ENCODE measurements around the gene PLEKHA7.
"Not testable (repeated sequence)": the region's sequence is repeated elsewhere in the genome, so short reads cannot be mapped to it uniquely, and the experiment has no call there.

Gene PLEKHA7

GRCh38 chr11:17014321-17014832, at the start of gene PLEKHA7:
Gene PLEKHA7, minus strand, starts transcription at chr11:17014414. Its CDS starts 13 bp downstream, at chr11:17014401.
- DNase-seq (ENCODE audit: low read depth in 2 of 2) = no peak

GRCh38 chr11:17063171-17064002, 49.2 kb upstream of the PLEKHA7 start:
- DNase-seq (ENCODE audit: low read depth in 2 of 2) = no peak

GRCh38 chr11:17051146-17051545, 36.9 kb upstream of the PLEKHA7 start:
- DNase-seq (ENCODE audit: low read depth in 2 of 2) = not testable (repeated sequence)

DNA sequence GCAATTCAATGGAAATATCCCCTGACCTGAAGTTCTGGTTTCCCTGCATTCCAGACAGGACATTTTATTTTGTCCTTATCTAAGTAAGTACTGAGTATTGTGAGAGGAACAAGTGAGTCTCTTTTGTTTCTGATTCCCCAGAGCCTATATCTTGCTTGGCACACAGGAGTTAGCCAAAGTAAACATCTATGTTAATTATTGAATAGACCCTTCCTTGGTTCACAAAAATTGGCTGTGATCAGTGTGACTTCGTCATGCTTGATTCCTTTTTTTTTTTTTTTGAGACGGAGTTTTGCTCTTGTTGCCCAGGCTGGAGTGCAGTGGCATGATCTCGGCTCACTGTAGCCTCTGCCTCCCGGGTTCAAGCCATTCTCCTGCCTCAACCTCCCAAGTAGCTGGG, 34.3 kb upstream of the PLEKHA7 start:
- not testable (repeated sequence) for DNase-seq (ENCODE audit: low read depth in 2 of 2)

GRCh38 chr11:17046690-17047089, 32.5 kb upstream of the PLEKHA7 start:
- no peak for DNase-seq (ENCODE audit: low read depth in 2 of 2)

- DNase-seq (ENCODE audit: low read depth in 2 of 2) = no peak
These were observed 22.7 kb upstream of the PLEKHA7 start for GRCh38 chr11:17036666-17037658.

GRCh38 chr11:17034027-17034426, 19.8 kb upstream of the PLEKHA7 start:
- DNase-seq (ENCODE audit: low read depth in 2 of 2) = not testable (repeated sequence)

DNA sequence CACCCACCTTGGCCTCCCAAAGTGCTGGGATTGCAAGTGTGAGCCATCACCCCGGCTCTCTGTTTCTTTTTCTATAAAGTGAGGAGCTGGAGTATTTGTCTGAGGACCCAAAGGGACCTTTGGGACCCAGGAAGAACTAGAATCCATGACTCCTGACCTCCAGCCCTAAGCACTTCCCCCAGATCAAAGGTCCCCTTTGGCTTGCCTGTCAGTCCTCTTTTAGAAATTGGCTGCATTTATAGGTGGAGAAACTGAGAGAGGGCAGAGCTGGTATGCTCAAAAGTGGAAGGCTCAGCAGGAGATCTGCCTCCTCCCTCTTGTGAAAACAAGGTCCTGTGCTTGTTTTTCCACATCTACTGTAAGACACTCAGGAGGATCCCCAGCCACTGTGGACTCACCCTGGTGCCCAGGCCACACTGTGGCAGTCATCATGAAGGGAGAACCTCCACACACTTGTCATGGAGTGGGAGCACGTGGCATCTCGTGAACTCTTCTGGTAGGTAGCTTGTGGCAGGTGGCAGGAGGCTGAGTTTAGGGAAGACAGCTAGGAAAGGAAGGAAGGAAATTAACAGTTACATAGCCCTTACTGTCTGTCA, 12.4 kb upstream of the PLEKHA7 start:
- DNase-seq (ENCODE audit: low read depth in 2 of 2) = no peak

- DNase-seq (ENCODE audit: low read depth in 2 of 2) = no peak
These were observed 10.7 kb upstream of the PLEKHA7 start for GRCh38 chr11:17024924-17025323.

- no peak for DNase-seq (ENCODE audit: low read depth in 2 of 2)
These were observed 7.3 kb upstream of the PLEKHA7 start for GRCh38 chr11:17021511-17021910.

GRCh38 chr11:17020831-17021230, 6.6 kb upstream of the PLEKHA7 start:
- no peak for DNase-seq (ENCODE audit: low read depth in 2 of 2)

DNA sequence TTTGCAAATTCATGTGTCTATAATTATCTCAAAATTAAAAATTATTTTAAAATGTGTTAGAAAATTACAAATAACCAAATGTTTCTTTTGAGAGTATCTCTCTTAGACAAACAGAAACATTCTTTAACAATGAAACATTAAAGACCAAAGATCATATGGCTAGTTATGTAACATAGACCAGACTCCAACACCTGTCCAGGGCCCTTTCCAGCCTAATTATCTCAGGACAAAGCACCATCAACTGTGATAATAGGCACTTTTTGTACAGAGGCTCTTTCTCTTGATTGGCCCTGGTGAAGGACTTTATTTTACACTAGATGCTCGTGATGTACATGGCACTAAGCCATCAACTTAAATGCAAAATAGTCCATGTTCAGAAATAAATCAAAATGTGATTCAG, 5.0 kb upstream of the PLEKHA7 start:
- DNase-seq (ENCODE audit: low read depth in 2 of 2) = no peak

- DNase-seq (ENCODE audit: low read depth in 2 of 2) = no peak
These were observed 1.5 kb upstream of the PLEKHA7 start for GRCh38 chr11:17015627-17016126.

DNA sequence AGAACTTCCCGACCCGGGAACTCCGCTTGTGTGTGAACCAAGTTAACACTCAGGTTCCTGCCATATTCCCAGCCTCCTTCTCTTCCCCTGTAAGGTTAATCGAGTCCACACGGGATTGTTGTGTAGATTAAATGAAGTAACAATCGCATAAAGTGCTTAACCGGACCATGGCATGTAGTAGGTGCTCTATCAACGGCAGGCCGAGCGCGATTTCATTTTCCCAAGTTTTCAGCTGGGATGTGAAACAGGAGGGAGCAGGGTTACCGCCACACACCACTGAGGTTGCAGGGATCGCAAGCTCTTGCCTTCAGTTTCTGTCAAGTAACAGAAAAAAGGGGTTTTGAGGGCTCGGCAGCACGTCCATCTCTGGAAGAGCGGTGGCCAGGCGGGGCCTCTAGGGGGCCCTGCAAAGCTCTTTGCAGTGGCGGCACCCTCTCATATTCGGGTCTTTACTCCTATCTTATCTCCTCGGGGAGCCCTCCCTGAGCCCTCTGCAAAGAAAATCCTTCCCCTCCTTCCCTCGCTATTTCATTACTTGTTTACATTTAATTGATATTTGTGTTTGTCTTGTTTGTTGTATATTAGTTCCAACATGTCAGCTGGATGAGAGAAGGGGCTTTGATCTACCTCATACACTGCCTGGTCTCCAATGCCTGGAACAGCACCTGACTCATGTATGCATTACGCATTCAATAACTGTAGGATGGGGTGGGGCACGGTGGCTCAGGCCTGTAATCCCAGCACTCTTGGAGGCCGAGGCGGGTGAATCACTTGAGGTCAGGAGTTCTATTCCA, 816 bp upstream of the PLEKHA7 start:
- DNase-seq (ENCODE audit: low read depth in 2 of 2) = no peak

DNA sequence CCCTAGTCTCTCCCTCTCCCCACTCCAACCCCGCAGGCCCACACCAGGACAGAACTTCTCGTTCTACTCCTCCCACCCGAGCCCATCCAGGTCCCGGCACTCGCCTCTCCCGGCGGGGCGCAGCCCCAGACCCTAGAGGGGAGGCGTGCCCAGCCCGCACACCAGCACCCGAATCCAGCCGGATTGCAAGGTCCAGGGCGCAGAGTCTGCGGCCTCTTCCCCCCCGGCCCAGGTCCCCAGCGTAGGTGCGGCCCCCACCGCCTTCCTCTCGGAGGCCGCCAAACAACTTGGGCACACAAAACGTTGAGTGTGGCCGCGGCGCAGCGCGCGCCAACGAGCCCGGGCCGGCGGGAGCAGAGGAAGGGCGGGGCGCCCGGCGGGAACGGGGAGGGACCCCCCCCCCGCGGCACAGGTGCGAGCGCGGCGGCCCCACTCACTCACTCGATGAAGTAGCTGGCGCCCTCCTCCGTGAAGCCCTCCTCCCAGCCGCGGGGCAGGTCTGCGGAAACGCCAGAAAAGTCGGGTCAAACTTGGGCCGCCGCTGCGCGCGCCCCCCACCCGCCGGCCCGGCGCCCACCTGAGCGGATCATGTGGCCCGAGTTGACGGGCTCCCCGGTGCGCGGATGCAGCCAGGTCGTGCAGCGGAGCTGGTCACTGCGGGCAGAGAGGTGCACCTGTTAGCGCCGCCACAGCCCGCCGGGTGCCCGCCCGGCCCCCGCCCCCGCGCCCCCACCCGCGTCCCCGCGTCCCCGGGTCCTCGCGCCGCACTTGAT, 480 bp downstream of the PLEKHA7 start:
- no peak for DNase-seq (ENCODE audit: low read depth in 2 of 2)

- DNase-seq (ENCODE audit: low read depth in 2 of 2) = no peak
These were observed 1.3 kb downstream of the PLEKHA7 start for GRCh38 chr11:17012712-17013547.

DNA sequence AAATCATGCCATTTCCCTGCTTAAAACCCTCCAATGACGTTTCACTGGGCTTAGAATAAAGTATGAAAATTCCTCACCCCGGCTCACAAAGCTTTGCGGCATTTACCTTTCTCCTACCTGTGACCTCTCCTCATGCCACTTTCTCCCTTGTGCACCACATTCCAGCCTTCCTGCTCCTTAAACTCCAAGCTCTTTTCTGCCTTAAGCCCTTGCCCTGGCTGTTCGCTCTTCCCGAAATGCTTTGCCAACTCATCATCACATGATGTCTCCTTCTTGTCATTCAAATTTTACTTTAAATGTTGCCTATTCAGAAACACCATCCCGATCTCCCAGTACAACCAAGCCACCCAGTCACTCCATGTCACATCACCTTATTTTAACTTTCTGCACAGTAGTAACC, 2.0 kb downstream of the PLEKHA7 start:
- no peak for DNase-seq (ENCODE audit: low read depth in 2 of 2)

DNA sequence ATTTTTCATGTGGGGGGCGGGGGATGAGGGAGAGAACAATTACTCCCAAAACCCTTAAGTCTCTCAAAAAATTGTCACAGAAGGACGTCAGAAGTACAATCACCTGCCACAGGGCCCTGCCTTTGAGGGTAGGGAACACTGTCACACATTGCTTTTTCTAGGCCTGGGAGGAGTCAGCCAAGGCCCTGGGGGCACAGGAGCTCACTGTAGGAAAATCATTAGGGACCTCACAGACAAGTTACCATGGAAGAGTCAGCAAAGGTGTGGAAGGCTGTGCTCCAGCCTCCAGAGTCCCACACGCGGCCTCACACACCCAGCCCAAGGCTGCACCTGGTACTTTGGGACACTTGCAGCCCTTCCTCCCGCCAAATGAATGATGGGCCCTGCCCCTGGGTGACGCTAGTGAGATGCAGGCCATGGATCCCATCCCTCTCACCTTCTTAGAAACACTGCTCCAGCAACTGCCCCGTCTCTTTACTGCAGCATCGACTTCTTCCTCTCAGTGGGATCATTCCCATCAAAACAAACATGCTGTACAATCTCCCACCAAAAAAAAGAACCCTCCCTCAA, 3.3 kb downstream of the PLEKHA7 start:
- DNase-seq (ENCODE audit: low read depth in 2 of 2) = no peak

- no peak for DNase-seq (ENCODE audit: low read depth in 2 of 2)
These were observed 6.1 kb downstream of the PLEKHA7 start for GRCh38 chr11:17008099-17008498.
